H9 (cell line): ENCODE results near the gene ACSL6. TPM values are rescaled to one million over a fixed set of nuclear protein-coding genes. Genes with fewer than 3 reads are reported as not detected.

ENCODE experiments used
- DNase-seq: peaks from one replicate; pipeline ENCODE4 v3.0.0-alpha.2; 2017
- H2AFZ ChIP-seq: one replicate; pipeline ENCODE4 v1.6.1; 2013; ENCODE audit warnings: mild to moderate bottlenecking, low read length, control low read depth, moderate library complexity
- H2AK5ac ChIP-seq: 2 replicates; pipeline ENCODE4 v1.6.1; 2013; ENCODE audit warnings: low read length, control low read depth, mixed read lengths; ENCODE audit not compliant: insufficient read length
- H2BK120ac ChIP-seq: one replicate; pipeline ENCODE4 v1.6.1; 2013; ENCODE audit warnings: low read depth, mild to moderate bottlenecking, low read length, control low read depth, inconsistent platforms; ENCODE audit not compliant: poor library complexity, severe bottlenecking
- H2BK12ac ChIP-seq: 2 replicates; pipeline ENCODE4 v1.6.1; 2013; ENCODE audit warnings: low read length, control low read depth, mixed read lengths, low read depth; ENCODE audit not compliant: insufficient read length
- H2BK15ac ChIP-seq: 2 replicates; pipeline ENCODE4 v1.6.1; 2013; ENCODE audit warnings: low read depth, low read length, control low read depth
- H2BK20ac ChIP-seq: one replicate; pipeline ENCODE4 v1.6.1; 2013; ENCODE audit warnings: low read depth, mild to moderate bottlenecking, low read length, control low read depth, inconsistent platforms; ENCODE audit not compliant: poor library complexity, severe bottlenecking
- H2BK5ac ChIP-seq: 2 replicates; pipeline ENCODE4 v1.6.1; 2013; ENCODE audit warnings: low read length, control low read depth, mixed read lengths; ENCODE audit not compliant: insufficient read length
- H3K14ac ChIP-seq: 2 replicates; pipeline ENCODE4 v1.6.1; 2013; ENCODE audit warnings: low read length, control low read depth; ENCODE audit not compliant: insufficient read depth
- H3K18ac ChIP-seq: 2 replicates; pipeline ENCODE4 v1.6.1; 2013; ENCODE audit warnings: low read depth, mild to moderate bottlenecking, mixed read lengths, low read length, control low read depth; ENCODE audit not compliant: insufficient read length
- H3K23ac ChIP-seq: 2 replicates; pipeline ENCODE4 v1.6.1; 2013; ENCODE audit warnings: low read length, control low read depth, mixed read lengths, low read depth; ENCODE audit not compliant: insufficient read length
- H3K23me2 ChIP-seq: 2 replicates; pipeline ENCODE4 v1.6.1; 2013; ENCODE audit warnings: low read depth, mild to moderate bottlenecking, mixed read lengths, low read length, control low read depth; ENCODE audit not compliant: insufficient read length, poor library complexity, severe bottlenecking
- H3K27ac ChIP-seq: 2 replicates; pipeline ENCODE4 v1.5.1; 2013; ENCODE audit warnings: low read length, control low read depth, mixed read lengths, low read depth; ENCODE audit not compliant: insufficient read length
- H3K27me3 ChIP-seq: 2 replicates; pipeline ENCODE4 v1.6.1; 2013; ENCODE audit warnings: low read length, control low read depth, inconsistent platforms; ENCODE audit not compliant: insufficient read depth
- H3K4ac ChIP-seq: 2 replicates; pipeline ENCODE4 v1.6.1; 2013; ENCODE audit warnings: low read depth, mild to moderate bottlenecking, control low read depth, inconsistent platforms, low read length, moderate library complexity
- H3K4me1 ChIP-seq: 2 replicates; pipeline ENCODE4 v1.6.1; 2013; ENCODE audit warnings: low read length, control low read depth, inconsistent platforms; ENCODE audit not compliant: insufficient read depth
- H3K4me2 ChIP-seq: 2 replicates; pipeline ENCODE4 v1.6.1; 2013; ENCODE audit warnings: low read length, control low read depth, mixed read lengths; ENCODE audit not compliant: insufficient read length, insufficient read depth
- H3K56ac ChIP-seq: 2 replicates; pipeline ENCODE4 v1.6.1; 2013; ENCODE audit warnings: low read depth, mild to moderate bottlenecking, mixed read lengths, low read length, control low read depth; ENCODE audit not compliant: insufficient read length
- H3K79me1 ChIP-seq: 2 replicates; pipeline ENCODE4 v1.6.1; 2013; ENCODE audit warnings: low read depth, mild to moderate bottlenecking, moderate library complexity, low read length, control low read depth, inconsistent platforms; ENCODE audit not compliant: insufficient read depth, poor library complexity, severe bottlenecking
- H3K79me2 ChIP-seq: 2 replicates; pipeline ENCODE4 v1.6.1; 2013; ENCODE audit warnings: low read length, control low read depth, inconsistent platforms; ENCODE audit not compliant: insufficient read depth
- H3K9ac ChIP-seq: 2 replicates; pipeline ENCODE4 v1.6.1; 2013; ENCODE audit warnings: low read length, control low read depth, mixed read lengths; ENCODE audit not compliant: insufficient read length; ENCODE audit errors: extremely low read depth
- H3K9me3 ChIP-seq: one replicate; pipeline ENCODE4 v1.6.1; 2013; ENCODE audit warnings: low read depth, low read length, inconsistent platforms; ENCODE audit not compliant: control insufficient read depth
- H3T11ph ChIP-seq: one replicate; pipeline ENCODE4 v1.6.1; 2013; ENCODE audit warnings: mild to moderate bottlenecking, low read length, control low read depth, inconsistent platforms
- H4K20me1 ChIP-seq: one replicate; pipeline ENCODE4 v1.6.1; 2013; ENCODE audit not compliant: control insufficient read depth, insufficient read length, insufficient read depth
- H4K5ac ChIP-seq: 2 replicates; pipeline ENCODE4 v1.6.1; 2013; ENCODE audit warnings: low read depth, mild to moderate bottlenecking, mixed read lengths, low read length, control low read depth; ENCODE audit not compliant: insufficient read length
- H4K8ac ChIP-seq: replicated peaks from 2 replicates; pipeline ENCODE4 v1.6.1; 2013; ENCODE audit warnings: low read length, control low read depth, mixed read lengths, low read depth; ENCODE audit not compliant: insufficient read length
- H4K91ac ChIP-seq: 2 replicates; pipeline ENCODE4 v1.6.1; 2013; ENCODE audit warnings: low read depth, mild to moderate bottlenecking, moderate library complexity, mixed read lengths, low read length, control low read depth; ENCODE audit not compliant: insufficient read length
- H3K27ac Mint-ChIP-seq, 3 experiments: 2 replicates in 2 of 3; 3 replicates in 1 of 3; pipeline ENCODE4 v1.8.0; 2020 to 2021; ENCODE audit warnings: mixed read lengths in 3 of 3, mild to moderate bottlenecking in 1 of 3, moderate library complexity in 1 of 3
- H3K27me3 Mint-ChIP-seq: 2 replicates; pipeline ENCODE4 v1.8.0; 2021; ENCODE audit warnings: low read depth, mild to moderate bottlenecking, moderate library complexity, mixed read lengths
- H3K36me3 Mint-ChIP-seq, 3 experiments: 2 replicates in 2 of 3; 3 replicates in 1 of 3; pipeline ENCODE4 v1.8.0; 2020 to 2021; ENCODE audit warnings: low read depth in 3 of 3, mixed read lengths in 3 of 3; ENCODE audit not compliant: insufficient read depth in 1 of 3
- H3K4me1 Mint-ChIP-seq, 2 experiments: 2 replicates each; pipeline ENCODE4 v1.8.0; 2020; ENCODE audit warnings: mixed read lengths in 2 of 2
- H3K4me3 Mint-ChIP-seq, 2 experiments: 2 replicates in 1 of 2; 3 replicates in 1 of 2; pipeline ENCODE4 v1.8.0; 2020 to 2021; ENCODE audit warnings: mild to moderate bottlenecking in 2 of 2, mixed read lengths in 2 of 2, moderate library complexity in 1 of 2
- H3K9me3 Mint-ChIP-seq, 2 experiments: 2 replicates in 1 of 2; 3 replicates in 1 of 2; pipeline ENCODE4 v1.8.0; 2020; ENCODE audit warnings: mild to moderate bottlenecking in 2 of 2, mixed read lengths in 2 of 2, moderate library complexity in 1 of 2
- WGBS: extraction: QIAGEN DNeasy Blood & Tissue Kit; methylation state at CpG from one replicate; pipeline ENCODE4 v1.1.7; 2013; ENCODE audit warnings: missing lambda C conversion rate, low lambda C conversion rate, mixed read lengths; ENCODE audit not compliant: insufficient read length; ENCODE audit errors: extremely low coverage; 5-methylcytosine and 5-hydroxymethylcytosine counted together
- total RNA-seq: library from RNA; stranded (reverse); gene quantifications from 2 replicates; pipeline ENCODE4 v1.2.1, GENCODE V29; 2021
- TF ChIP-seq, protein P1 (sequence below): fragments of 200-600 bp; sonication (generic); conservative IDR thresholded peaks from 3 replicates; pipeline ENCODE4 v1.8.0; 2021; ENCODE audit warnings: antibody characterized with exemption, mild to moderate bottlenecking

The ACSL6 gene
- total RNA-seq, 1 experiment from 2014 or later, result 1.6 TPM

DNA sequence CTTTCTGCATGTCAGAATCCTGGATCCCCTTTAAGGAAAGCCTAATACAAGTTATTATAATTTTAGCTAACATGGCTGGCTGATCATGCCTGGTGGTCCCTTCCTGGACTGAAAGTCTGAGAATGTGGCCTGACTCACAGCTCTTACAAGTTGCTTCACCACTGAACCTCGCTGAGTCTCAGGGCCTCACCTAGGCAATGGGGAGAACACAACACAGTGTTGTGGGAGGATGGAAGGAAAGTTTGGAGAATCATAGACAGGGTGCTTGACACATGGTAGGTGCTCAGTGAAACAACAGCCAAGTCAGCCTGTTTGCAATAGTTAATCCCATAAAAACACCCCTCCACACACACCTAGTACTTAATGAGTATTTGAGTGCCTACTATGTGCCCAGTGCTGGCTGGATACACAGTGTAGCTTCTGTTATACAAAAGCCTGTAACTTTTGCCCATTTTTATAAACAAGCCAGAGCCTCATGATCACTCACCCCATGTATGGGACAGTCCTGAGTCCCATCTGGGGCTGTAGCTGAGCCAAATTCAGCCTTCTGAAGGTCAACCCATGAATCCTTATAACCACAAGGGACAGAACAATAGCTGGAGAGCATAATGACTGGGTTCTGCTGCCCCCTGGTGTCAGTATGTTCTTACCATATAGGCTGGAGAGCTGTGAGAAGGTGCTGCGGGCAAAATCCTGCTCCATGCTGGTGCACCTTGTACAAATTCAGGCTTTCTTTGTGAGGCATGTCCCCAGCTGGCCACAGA, 3.9 kb downstream of the ACSL6 start:
- H3K4ac ChIP-seq, result no peak overlapping the region
- no peak overlapping the region for H3K4me3 Mint-ChIP-seq
- H3K23me2 ChIP-seq, result peaks cover 7% of the 10 kb centered on the region
- H3K27ac Mint-ChIP-seq, result peak overlapping the region in 1 of 3 experiments; percentile 74; a peak in 1 of 7 replicates
- no peak overlapping the region for H3K9ac ChIP-seq
- H4K20me1 ChIP-seq, result no peaks in the 10 kb centered on the region
- no peak overlapping the region for H4K5ac ChIP-seq
- no peaks in the 10 kb centered on the region; a peak in 1 of 5 replicates for H3K9me3 Mint-ChIP-seq
- H3K23ac ChIP-seq, result no peak overlapping the region
- peak; percentile 82 for DNase-seq
- TF ChIP-seq, protein P1, sequence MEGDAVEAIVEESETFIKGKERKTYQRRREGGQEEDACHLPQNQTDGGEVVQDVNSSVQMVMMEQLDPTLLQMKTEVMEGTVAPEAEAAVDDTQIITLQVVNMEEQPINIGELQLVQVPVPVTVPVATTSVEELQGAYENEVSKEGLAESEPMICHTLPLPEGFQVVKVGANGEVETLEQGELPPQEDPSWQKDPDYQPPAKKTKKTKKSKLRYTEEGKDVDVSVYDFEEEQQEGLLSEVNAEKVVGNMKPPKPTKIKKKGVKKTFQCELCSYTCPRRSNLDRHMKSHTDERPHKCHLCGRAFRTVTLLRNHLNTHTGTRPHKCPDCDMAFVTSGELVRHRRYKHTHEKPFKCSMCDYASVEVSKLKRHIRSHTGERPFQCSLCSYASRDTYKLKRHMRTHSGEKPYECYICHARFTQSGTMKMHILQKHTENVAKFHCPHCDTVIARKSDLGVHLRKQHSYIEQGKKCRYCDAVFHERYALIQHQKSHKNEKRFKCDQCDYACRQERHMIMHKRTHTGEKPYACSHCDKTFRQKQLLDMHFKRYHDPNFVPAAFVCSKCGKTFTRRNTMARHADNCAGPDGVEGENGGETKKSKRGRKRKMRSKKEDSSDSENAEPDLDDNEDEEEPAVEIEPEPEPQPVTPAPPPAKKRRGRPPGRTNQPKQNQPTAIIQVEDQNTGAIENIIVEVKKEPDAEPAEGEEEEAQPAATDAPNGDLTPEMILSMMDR, result peak; percentile 87
- no peak overlapping the region for H4K8ac ChIP-seq
- H2AK5ac ChIP-seq, result no peak overlapping the region
- H3K4me1 ChIP-seq, result peaks cover 4% of the 10 kb centered on the region; the same call in 1 of the 2 replicates
- no peaks in the 10 kb centered on the region; a peak in 1 of 7 replicates for H3K36me3 Mint-ChIP-seq
- H2BK15ac ChIP-seq, result no peak overlapping the region
- no peak overlapping the region for H3K18ac ChIP-seq
- no peak overlapping the region for H3K14ac ChIP-seq
- no peaks in the 10 kb centered on the region for H3K79me1 ChIP-seq
- H3K4me2 ChIP-seq, result no peak overlapping the region
- H2BK20ac ChIP-seq, result no peak overlapping the region
- H3K27me3 ChIP-seq, result peaks cover 3% of the 10 kb centered on the region; the same call in 1 of the 2 replicates
- H2BK5ac ChIP-seq, result no peak overlapping the region
- H2BK120ac ChIP-seq, result no peak overlapping the region
- H3K27me3 Mint-ChIP-seq, result peaks cover 43% of the 10 kb centered on the region
- no peak overlapping the region for H4K91ac ChIP-seq
- no CpG with 5 or more reads among the region's 2 CpGs for WGBS
- H3K56ac ChIP-seq, result no peak overlapping the region
- no peaks in the 10 kb centered on the region for H3K9me3 ChIP-seq
- H2BK12ac ChIP-seq, result no peak overlapping the region
- H3K4me1 Mint-ChIP-seq, result peaks cover 25 to 28% of the 10 kb centered on the region in 2 experiments
- H2AFZ ChIP-seq, result no peak overlapping the region
- H3T11ph ChIP-seq, result no peak overlapping the region
- H3K79me2 ChIP-seq, result no peaks in the 10 kb centered on the region
- no peak overlapping the region for H3K27ac ChIP-seq
